Ishikawa (cell line): ENCODE results near the gene LRRC8C.

Experiments
- CEBPB ChIP-seq: IDR thresholded peaks from 2 replicates; pipeline ENCODE4 v1.6.1; 2012
- CREB1 ChIP-seq: IDR thresholded peaks from 2 replicates; pipeline ENCODE4 v1.6.1; 2012; ENCODE audit warnings: low read depth
- EGR1 ChIP-seq: IDR thresholded peaks from 2 replicates; pipeline ENCODE4 v1.6.1; 2012
- EP300 ChIP-seq: IDR thresholded peaks from 2 replicates; pipeline ENCODE4 v1.6.1; 2012; ENCODE audit warnings: borderline replicate concordance
- FOXM1 ChIP-seq: IDR thresholded peaks from 2 replicates; pipeline ENCODE4 v1.6.1; 2012; ENCODE audit warnings: low read depth, borderline replicate concordance
- NFIC ChIP-seq: IDR thresholded peaks from 2 replicates; pipeline ENCODE4 v1.6.1; 2012
- RAD21 ChIP-seq: IDR thresholded peaks from 2 replicates; pipeline ENCODE4 v1.6.1; 2012; ENCODE audit warnings: low read depth
- TAF1 ChIP-seq: IDR thresholded peaks from 2 replicates; pipeline ENCODE4 v1.6.1; 2012; ENCODE audit warnings: low read depth, mild to moderate bottlenecking
- TCF12 ChIP-seq: IDR thresholded peaks from 2 replicates; pipeline ENCODE4 v1.6.1; 2012; ENCODE audit warnings: low read depth
- YY1 ChIP-seq: IDR thresholded peaks from 2 replicates; pipeline ENCODE4 v1.6.1; 2012; ENCODE audit warnings: low read depth
- ZBTB7A ChIP-seq: IDR thresholded peaks from 2 replicates; pipeline ENCODE4 v1.6.1; 2012; ENCODE audit warnings: low read depth
- TF ChIP-seq, protein P1 (sequence below): IDR thresholded peaks from 2 replicates; pipeline ENCODE4 v1.6.1; 2012
- TF ChIP-seq, protein P2 (sequence below): IDR thresholded peaks from 2 replicates; pipeline ENCODE4 v1.6.1; 2012; ENCODE audit warnings: low read depth, mild to moderate bottlenecking
- TF ChIP-seq, protein P3 (sequence below): IDR thresholded peaks from 2 replicates; pipeline ENCODE4 v1.6.1; 2012

DNA sequence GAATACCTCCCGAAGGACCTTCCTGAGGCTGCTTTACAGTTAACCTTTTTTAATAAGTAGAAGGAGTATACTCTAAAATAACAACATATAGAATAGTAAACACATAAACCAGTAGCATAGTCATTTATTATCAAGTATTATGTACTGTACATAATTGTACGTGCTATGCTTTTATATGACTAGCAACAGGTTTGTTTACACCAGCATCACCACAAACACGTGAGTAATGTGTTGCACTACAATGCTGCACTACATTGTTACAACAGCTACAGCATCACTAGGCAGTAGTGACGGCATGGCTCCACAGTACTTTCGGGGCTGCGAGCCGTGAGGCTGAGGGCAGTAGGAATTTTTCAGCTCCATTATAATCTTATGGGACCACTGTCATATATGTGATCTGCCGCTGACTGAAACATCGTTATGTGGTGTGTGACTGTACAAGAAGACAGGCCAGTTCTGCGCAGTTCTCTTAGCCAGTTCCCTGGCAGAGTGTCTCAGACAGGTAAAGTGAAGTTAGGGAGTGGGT lies 105.1 kb downstream of the LRRC8C start:
- TF ChIP-seq, protein P1, sequence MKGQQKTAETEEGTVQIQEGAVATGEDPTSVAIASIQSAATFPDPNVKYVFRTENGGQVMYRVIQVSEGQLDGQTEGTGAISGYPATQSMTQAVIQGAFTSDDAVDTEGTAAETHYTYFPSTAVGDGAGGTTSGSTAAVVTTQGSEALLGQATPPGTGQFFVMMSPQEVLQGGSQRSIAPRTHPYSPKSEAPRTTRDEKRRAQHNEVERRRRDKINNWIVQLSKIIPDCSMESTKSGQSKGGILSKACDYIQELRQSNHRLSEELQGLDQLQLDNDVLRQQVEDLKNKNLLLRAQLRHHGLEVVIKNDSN, result no peak
- TF ChIP-seq, protein P2, sequence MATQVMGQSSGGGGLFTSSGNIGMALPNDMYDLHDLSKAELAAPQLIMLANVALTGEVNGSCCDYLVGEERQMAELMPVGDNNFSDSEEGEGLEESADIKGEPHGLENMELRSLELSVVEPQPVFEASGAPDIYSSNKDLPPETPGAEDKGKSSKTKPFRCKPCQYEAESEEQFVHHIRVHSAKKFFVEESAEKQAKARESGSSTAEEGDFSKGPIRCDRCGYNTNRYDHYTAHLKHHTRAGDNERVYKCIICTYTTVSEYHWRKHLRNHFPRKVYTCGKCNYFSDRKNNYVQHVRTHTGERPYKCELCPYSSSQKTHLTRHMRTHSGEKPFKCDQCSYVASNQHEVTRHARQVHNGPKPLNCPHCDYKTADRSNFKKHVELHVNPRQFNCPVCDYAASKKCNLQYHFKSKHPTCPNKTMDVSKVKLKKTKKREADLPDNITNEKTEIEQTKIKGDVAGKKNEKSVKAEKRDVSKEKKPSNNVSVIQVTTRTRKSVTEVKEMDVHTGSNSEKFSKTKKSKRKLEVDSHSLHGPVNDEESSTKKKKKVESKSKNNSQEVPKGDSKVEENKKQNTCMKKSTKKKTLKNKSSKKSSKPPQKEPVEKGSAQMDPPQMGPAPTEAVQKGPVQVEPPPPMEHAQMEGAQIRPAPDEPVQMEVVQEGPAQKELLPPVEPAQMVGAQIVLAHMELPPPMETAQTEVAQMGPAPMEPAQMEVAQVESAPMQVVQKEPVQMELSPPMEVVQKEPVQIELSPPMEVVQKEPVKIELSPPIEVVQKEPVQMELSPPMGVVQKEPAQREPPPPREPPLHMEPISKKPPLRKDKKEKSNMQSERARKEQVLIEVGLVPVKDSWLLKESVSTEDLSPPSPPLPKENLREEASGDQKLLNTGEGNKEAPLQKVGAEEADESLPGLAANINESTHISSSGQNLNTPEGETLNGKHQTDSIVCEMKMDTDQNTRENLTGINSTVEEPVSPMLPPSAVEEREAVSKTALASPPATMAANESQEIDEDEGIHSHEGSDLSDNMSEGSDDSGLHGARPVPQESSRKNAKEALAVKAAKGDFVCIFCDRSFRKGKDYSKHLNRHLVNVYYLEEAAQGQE, result no peak
- no peak for TF ChIP-seq EGR1
- no peak for TF ChIP-seq ZBTB7A
- TF ChIP-seq CREB1, result no peak
- no peak for TF ChIP-seq TCF12
- no peak for TF ChIP-seq EP300
- no peak for TF ChIP-seq CEBPB
- no peak for TF ChIP-seq RAD21
- TF ChIP-seq TAF1, result no peak
- no peak for TF ChIP-seq FOXM1
- TF ChIP-seq, protein P3, sequence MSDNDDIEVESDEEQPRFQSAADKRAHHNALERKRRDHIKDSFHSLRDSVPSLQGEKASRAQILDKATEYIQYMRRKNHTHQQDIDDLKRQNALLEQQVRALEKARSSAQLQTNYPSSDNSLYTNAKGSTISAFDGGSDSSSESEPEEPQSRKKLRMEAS, result no peak
- no peak for TF ChIP-seq YY1
- TF ChIP-seq NFIC, result no peak
